Measurements from ENCODE around the gene MDFI. TPM values are rescaled to one million over a fixed set of nuclear protein-coding genes. Genes with fewer than 3 reads are reported as not detected.
A peak's percentile ranks its signal among the peaks of the same experiment; 100 is the strongest.

MDFI gene
- total RNA-seq, 4 donors from 2014 or later = 1.4 to 6.5 (median 2.3) TPM; not detected in 1

- Histone ChIP-seq H3K36me3 (peaks cover 0 to 24% of the 10 kb centered on the region in 2 donors), H3K4me3 (no peak overlapping the region), H3K4me1 (peaks cover 0 to 62% (median 5%) of the 10 kb centered on the region in 3 donors), H3K27ac (peak overlapping the region in 3 of 4 donors; percentile 33 to 55 (median 44)), H3K9me3 (no peaks in the 10 kb centered on the region), H3K27me3 (no peaks in the 10 kb centered on the region)
- no peak for ATAC-seq
- TF ChIP-seq POLR2A (IDR thresholded peaks at IDR 0.05) = no peak
- TF ChIP-seq CTCF (IDR thresholded peaks at IDR 0.05) = no peak
- TF ChIP-seq EP300 (IDR thresholded peaks at IDR 0.05) = no peak
- TF ChIP-seq POLR2AphosphoS5 (IDR thresholded peaks at IDR 0.05) = no peak
- WGBS, 2 donors (ENCODE audit: low coverage in 1 of 2) = 54 to 63% methylated on average over 8 to 11 of the region's 15 CpGs
Measured at GRCh38 chr6:41697861-41698781, 59.9 kb downstream of the MDFI start.

GRCh38 chr6:41699063-41699462, 60.8 kb downstream of the MDFI start:
- TF ChIP-seq POLR2A (IDR thresholded peaks at IDR 0.05) = no peak
- no peak for TF ChIP-seq POLR2AphosphoS5 (IDR thresholded peaks at IDR 0.05)
- no peak for TF ChIP-seq CTCF (IDR thresholded peaks at IDR 0.05)
- no peak for TF ChIP-seq EP300 (IDR thresholded peaks at IDR 0.05)
- no peak for ATAC-seq
- Histone ChIP-seq H3K27ac (peak overlapping the region in 3 of 4 donors; percentile 33 to 55 (median 44)), H3K4me3 (no peak overlapping the region), H3K36me3 (peaks cover 0 to 24% of the 10 kb centered on the region in 2 donors), H3K9me3 (no peaks in the 10 kb centered on the region), H3K27me3 (no peaks in the 10 kb centered on the region), H3K4me1 (peaks cover 0 to 62% (median 5%) of the 10 kb centered on the region in 3 donors)
- 100% methylated on average over 1 of the region's 2 CpGs; no CpG with 5 or more reads in 1 of the 2 donors for WGBS, 2 donors (ENCODE audit: low coverage in 1 of 2)

GRCh38 chr6:41700463-41701347, 62.4 kb downstream of the MDFI start:
- no peak for ATAC-seq
- WGBS, 2 donors (ENCODE audit: low coverage in 1 of 2) = 71 to 82% methylated on average over 9 to 13 of the region's 20 CpGs
- Histone ChIP-seq H3K4me1 (peaks cover 0 to 66% (median 20%) of the 10 kb centered on the region in 3 donors), H3K36me3 (peaks cover 0 to 21% of the 10 kb centered on the region in 2 donors), H3K27ac (peak overlapping the region in 1 of 4 donors; percentile 14), H3K27me3 (no peaks in the 10 kb centered on the region), H3K4me3 (no peak overlapping the region), H3K9me3 (no peaks in the 10 kb centered on the region)
- TF ChIP-seq POLR2A (IDR thresholded peaks at IDR 0.05) (no peak), CTCF (IDR thresholded peaks at IDR 0.05) (no peak), EP300 (IDR thresholded peaks at IDR 0.05) (no peak), POLR2AphosphoS5 (IDR thresholded peaks at IDR 0.05) (no peak)

- peaks cover 0 to 81% (median 35%) of the 10 kb centered on the region in 3 donors for H3K4me1 ChIP-seq
- no peak overlapping the region for H3K4me3 ChIP-seq
- H3K27ac ChIP-seq = no peak overlapping the region
- H3K36me3 ChIP-seq = peaks cover 0 to 21% of the 10 kb centered on the region in 2 donors
- H3K27me3 ChIP-seq = no peaks in the 10 kb centered on the region
- ATAC-seq = no peak
- TF ChIP-seq EP300 (IDR thresholded peaks at IDR 0.05) (no peak), POLR2A (IDR thresholded peaks at IDR 0.05) (no peak), POLR2AphosphoS5 (IDR thresholded peaks at IDR 0.05) (no peak), CTCF (IDR thresholded peaks at IDR 0.05) (no peak)
- whole genome bisulfite sequencing, 2 donors (ENCODE audit: low coverage in 1 of 2) = 100% methylated on average over 1 to 2 of the region's 10 CpGs
- no peaks in the 10 kb centered on the region for H3K9me3 ChIP-seq
Measured at GRCh38 chr6:41702089-41702745, 63.9 kb downstream of the MDFI start.
